GM19467 (cell line): ENCODE results near the gene SLC9B1.
"Not testable (repeated sequence)": the region's sequence is repeated elsewhere in the genome, so short reads cannot be mapped to it uniquely, and the experiment has no call there.

Experiments
- ATAC-seq: cut with Tn5 transposase; IDR thresholded peaks from one replicate; pipeline ENCODE4 v1.9.1; 2021; ENCODE audit warnings: mild to moderate bottlenecking, moderate library complexity; ENCODE audit not compliant: unreplicated experiment

SLC9B1 gene

DNA sequence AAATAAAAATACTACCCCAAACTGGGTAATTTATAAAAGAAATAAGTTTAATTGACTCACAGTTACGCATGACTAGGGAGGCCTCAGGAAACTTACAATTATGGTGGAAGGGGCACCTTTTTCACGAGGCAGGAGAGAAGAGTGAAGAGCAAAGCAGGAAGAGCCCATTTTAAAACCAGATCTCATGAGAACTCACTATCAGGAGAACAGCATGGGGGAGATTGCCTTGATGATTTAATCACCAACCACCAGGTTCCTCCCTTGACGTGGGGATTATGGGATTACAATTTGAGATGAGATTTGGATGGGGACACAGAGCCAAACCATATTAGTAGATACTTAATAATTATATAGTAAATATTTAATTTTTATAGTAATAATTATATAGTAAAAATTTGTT lies 140.6 kb downstream of the SLC9B1 start:
- no peak for ATAC-seq

DNA sequence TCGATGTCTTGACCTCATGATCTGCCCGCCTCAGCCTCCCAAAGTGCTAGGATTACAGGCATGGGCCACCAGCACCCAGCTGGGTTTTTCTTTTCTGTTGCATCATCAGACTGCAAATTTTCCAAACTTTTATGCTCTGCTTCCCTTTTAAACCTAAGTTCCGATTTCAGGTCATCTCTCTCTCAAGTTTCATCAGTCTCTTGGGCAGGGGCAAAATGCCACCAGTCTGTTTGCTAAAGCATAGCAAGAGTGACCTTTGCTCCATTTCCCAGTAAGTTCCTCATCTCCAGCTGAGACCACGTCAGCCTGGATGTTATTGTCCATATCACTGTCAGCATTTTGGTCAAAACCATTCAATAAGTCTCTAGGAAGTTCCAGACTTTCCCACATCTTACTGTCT lies 141.2 kb downstream of the SLC9B1 start:
- not testable (repeated sequence) for ATAC-seq

- not testable (repeated sequence) for ATAC-seq
Measured at GRCh38 chr4:102877477-102878106, 141.9 kb downstream of the SLC9B1 start.

DNA sequence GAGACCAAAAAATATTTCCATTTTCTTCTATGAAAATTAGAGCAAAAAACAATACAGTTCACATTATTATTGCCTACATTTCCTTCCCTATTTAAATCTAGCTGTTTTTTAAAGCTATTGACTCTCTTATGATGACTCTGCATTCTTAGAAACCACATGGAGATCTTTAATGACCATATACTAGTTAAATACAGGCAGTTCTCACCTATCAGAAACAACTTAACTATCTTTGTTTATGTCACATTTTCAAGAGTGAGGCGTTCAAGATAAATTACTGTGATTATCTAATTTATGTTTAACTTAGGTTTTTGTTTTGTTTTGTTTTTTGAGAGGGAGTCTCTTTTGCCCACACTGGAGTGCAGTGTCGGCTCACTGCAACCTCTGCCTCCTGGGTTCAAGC lies 147.7 kb downstream of the SLC9B1 start:
- ATAC-seq: no peak

GRCh38 chr4:102869569-102870197 lies 149.8 kb downstream of the SLC9B1 start:
- ATAC-seq: peak; percentile 30

DNA sequence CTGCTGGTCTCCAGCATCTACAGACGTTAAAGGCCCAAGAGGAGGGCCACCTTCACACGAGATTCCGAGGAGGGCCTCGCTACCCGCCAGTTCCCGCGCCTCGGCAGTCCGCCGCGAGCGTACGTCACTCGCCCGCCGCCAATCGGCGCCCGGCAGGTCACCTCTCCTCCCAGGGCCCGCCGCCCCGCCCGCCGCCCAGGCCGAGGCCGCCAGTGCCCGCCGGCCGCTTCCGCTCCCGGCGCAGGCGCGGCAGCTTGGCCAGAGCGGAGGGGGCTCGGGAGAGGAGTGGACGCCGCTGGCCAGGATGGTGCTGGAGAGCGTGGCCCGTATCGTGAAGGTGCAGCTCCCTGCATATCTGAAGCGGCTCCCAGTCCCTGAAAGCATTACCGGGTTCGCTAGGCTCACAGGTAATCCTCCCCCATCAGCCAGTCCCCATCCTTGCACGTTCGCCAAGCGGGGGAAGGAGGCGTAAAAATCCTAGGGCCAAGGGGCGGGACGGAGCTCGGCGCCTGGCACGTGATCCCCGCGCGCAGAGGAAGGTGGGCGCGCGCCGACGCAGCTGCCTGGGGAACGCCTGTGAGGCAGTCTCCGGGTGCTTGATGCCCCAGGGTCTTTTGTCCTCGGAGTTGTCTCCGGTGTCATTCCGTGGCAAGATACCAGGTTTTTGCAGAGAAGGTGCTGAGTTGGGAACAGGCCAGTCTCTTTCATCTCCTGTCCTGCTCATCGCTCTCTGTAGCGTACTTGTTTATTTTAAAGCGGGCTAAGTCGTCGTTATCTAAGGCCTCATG lies 150.5 kb downstream of the SLC9B1 start, which contains the start of gene CISD2:
Gene CISD2, plus strand, starts transcription at position 212 of the 788 bp plus-strand sequence. Its CDS starts 93 bp downstream, at position 305.
- ATAC-seq: peak; percentile 88

GRCh38 chr4:102868153-102868780 lies 151.2 kb downstream of the SLC9B1 start:
- no peak for ATAC-seq

DNA sequence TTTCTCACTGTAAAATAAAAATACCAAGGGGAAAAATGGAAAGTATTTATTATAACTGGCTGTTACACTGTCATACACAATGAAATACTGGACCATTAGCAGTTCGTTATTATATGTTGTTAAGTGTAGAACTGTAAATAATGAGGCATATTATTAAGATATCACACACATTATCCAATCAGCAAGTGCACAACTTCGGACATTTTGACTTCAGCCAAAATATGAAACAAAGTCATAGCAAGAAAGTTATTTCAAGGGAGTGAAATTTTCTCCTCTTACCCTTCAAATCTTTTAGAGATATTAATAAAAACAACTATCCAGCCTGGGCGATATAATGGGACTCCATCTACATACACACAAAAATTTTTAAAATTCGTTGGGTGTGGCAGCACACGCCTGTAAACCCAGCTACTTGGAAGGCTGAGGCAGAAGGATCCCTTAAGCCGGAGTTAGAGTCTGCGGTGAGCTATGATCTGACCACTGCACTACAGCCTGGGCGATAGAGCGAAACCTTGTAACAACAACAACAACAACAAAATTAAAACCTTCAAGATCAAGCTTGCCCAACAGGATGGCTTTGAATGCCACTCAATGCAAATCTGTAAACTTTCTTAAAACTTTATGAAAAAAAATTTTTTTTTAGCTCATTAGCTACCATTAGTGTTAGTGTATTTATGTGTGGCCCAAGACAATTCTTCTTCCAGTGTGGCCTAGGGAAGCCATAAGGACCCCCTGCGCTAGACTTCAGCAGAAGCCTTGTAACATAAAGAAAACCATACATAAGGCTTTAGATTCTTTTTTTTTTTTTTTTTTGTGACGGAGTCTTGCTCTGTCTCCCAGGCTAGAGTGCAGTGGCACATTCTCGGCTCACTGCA lies 152.0 kb downstream of the SLC9B1 start:
- no peak for ATAC-seq

GRCh38 chr4:102865327-102865726 lies 154.2 kb downstream of the SLC9B1 start:
- ATAC-seq: not testable (repeated sequence)

DNA sequence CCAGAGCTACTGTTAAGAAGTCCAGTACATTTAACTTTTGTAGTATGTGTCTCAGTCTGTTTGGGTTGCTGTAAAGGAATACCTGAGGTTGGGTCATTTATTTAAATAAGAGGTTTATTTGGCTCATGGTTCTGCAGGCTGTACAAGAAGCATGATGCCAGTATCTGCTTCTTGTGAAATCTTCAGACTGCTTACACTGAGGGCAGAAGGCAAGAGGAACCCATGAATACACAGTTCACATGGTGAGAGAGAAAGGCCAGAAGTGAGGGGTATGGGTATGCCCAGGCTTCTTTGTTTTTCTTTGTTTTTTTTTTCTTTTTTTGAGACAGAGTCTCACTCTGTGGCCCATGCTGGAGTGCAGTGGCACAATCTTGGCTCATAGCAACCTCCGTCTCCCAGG lies 156.8 kb downstream of the SLC9B1 start:
- no peak for ATAC-seq

DNA sequence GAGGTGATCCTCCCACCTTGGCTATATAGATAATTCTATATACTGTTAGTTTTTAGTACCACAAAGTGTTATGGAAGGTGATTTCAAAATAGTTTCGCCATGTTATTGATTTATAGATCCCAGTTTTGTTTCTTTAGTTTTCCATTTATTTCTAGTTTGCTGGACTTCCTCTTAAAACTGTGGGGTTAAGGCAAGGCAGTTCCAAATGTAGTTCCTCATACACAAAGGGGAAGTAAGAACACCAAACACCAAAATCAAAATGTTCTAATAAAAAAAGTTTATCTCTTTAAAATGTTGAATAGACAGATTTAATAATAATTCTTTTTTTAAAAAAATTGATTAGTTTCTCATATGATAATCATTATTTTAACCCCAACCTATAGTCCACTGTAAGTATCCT lies 157.5 kb downstream of the SLC9B1 start:
- ATAC-seq: no peak

DNA sequence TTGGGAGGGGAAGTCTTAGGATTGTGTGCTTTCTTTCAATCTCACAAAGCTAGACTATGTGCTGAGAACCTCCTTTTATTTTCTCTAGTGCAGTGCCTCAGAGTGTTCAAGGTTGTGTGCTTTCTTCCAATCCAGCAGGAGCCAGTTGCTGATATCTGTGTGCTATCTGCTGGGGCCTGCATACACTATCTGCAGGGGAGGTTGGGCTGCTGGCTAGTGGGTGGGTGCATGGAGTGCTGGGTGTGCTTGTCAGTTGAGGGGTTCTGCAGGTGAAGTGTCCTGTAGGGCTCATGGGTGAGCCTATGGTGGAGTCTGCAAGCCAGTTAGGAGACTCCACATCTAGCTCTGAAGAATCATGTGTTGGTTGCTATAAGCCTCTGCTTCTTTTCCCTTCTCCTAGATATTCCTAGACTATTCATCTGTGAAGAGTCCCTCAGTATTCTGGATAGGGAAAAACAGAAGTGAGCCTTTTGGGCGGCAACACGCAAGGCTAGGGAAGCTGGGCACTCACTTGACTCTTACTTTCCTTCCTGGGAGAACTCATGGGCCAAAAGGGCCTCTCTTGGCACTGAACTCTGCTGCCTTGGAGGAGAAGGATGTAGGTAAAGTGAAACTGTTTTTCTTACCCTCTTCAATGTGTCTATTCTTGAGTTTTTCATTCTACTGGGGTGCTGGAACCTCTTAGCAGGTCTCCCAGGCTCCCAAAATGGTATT lies 158.7 kb downstream of the SLC9B1 start:
- no peak for ATAC-seq

DNA sequence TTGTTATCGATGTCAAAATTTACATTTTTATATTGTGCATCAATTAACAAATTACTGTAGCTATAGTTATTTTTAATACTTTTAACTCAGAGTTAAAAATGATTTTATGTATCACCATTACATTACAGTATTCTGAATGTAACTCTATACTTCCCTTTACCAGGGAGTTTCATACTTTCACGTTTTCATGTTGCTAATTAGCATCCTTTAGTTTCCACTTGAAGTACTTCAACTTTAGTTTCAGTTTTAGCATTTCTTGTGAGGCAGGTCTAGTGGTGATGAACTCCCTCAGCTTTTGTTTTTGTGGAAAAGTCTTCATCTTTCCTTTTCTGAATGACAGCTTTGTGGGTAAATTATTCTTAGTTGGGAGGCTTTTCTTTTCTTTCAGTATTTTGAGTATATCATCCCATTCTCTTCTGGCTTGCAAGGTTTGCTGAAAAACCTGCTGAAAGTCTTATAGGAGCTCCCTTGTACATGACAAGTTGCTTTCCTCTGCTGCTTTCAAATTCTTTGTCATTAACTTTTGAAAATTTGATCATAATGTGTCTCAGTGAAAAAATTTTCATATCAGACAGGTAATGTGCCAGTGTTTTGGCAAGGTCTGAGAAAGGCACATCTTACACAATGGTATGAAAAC lies 160.6 kb downstream of the SLC9B1 start:
- no peak for ATAC-seq
